ENCODE measurements around the gene VPS54.

GRCh38 chr2:64045938-64046337 is 26.7 kb upstream of the VPS54 start:
- TF ChIP-seq, protein P1, sequence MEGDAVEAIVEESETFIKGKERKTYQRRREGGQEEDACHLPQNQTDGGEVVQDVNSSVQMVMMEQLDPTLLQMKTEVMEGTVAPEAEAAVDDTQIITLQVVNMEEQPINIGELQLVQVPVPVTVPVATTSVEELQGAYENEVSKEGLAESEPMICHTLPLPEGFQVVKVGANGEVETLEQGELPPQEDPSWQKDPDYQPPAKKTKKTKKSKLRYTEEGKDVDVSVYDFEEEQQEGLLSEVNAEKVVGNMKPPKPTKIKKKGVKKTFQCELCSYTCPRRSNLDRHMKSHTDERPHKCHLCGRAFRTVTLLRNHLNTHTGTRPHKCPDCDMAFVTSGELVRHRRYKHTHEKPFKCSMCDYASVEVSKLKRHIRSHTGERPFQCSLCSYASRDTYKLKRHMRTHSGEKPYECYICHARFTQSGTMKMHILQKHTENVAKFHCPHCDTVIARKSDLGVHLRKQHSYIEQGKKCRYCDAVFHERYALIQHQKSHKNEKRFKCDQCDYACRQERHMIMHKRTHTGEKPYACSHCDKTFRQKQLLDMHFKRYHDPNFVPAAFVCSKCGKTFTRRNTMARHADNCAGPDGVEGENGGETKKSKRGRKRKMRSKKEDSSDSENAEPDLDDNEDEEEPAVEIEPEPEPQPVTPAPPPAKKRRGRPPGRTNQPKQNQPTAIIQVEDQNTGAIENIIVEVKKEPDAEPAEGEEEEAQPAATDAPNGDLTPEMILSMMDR (IDR thresholded peaks at IDR 0.05): no peak
- TF ChIP-seq POLR2AphosphoS5 (IDR thresholded peaks at IDR 0.05; ENCODE audit: low read depth, low read length): no peak
